Lower leg skin (tissue), 4 donors: Measurements from ENCODE around the gene PITPNM3. TPM values are rescaled to one million over a fixed set of nuclear protein-coding genes. Genes with fewer than 3 reads are reported as not detected.

Source experiments
- DNase-seq, 2 donors: peaks; one replicate each; pipeline ENCODE4 v3.0.0-alpha.2; 2019; ENCODE audit warnings: low spot score in 2 of 2
- H3K4me3 ChIP-seq: fragments of 200-600 bp; sonication (generic); 2 replicates; pipeline ENCODE4 v1.5.1; 2017; ENCODE audit warnings: mild to moderate bottlenecking, low read depth; ENCODE audit not compliant: poor library complexity, severe bottlenecking
- POLR2A ChIP-seq, 2 donors: fragments of 450-650 bp; IDR thresholded peaks; one replicate each; pipeline ENCODE4 v1.6.1; 2016 to 2017; ENCODE audit warnings: antibody characterized with exemption in 2 of 2, mild to moderate bottlenecking in 1 of 2, moderate library complexity in 1 of 2
- WGBS, 2 donors: methylation state at CpG; one replicate each; pipeline ENCODE4 v1.1.5; 2018; 5-methylcytosine and 5-hydroxymethylcytosine counted together
- intact Hi-C: fragments of 100-400 bp; cut with DNase I; formaldehyde crosslinking; loops from one replicate; pipeline ENCODE4 v1.15.0; 2023; ENCODE audit warnings: low total_unique reads
- total RNA-seq, 4 donors: library from RNA; depleted of rRNA; stranded (reverse); fragments of >200 nt; gene quantifications; one replicate each; pipeline ENCODE4 v1.1.0, GENCODE V29; 2016
- TF ChIP-seq, protein P1 (sequence below), 3 donors: fragments of 450-650 bp; IDR thresholded peaks; one replicate each; pipeline ENCODE4 v1.5.1; 2016; ENCODE audit warnings: antibody characterized with exemption in 3 of 3, mild to moderate bottlenecking in 3 of 3, moderate library complexity in 2 of 3

The PITPNM3 gene
- total RNA-seq, 4 donors from 2014 or later, result 11.9 to 19.5 (median 16.3) TPM

DNA sequence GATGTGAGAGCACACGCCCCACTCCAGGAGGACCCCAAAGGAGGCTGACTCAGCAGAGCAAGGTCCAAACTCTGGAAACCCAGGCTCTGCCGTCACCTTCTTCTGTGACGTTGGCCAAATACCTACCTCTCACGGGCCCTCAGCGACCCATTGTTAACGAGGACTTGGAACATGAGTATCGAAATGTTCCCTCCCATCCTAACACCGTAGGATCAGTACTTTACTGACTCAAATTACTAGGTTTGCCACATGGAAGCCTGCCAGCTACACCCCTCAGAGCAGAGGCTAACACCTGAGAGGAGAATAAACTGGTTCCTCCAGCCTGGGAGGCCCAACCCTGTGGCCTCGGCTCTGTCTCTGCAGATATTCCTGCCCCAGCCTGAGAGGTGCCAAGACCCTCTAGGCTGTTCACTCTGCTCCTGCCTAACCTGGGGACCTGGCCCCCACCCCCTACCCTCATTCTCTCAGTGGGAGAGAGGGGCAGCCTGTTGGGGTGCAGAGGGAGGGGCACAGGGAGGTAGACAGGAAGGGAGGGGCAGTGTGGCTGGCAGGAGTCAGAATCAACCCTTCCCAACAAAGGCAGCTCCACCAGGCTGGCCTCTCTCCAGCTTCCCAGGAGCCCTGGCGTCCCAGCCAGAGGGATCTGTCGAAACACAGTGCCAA, 4.4 kb downstream of the PITPNM3 start:
- WGBS, 2 donors, result 34 to 45% methylated on average over 11 of the region's 11 CpGs
- intact Hi-C loops, result no loop called here
- TF ChIP-seq, protein P1, sequence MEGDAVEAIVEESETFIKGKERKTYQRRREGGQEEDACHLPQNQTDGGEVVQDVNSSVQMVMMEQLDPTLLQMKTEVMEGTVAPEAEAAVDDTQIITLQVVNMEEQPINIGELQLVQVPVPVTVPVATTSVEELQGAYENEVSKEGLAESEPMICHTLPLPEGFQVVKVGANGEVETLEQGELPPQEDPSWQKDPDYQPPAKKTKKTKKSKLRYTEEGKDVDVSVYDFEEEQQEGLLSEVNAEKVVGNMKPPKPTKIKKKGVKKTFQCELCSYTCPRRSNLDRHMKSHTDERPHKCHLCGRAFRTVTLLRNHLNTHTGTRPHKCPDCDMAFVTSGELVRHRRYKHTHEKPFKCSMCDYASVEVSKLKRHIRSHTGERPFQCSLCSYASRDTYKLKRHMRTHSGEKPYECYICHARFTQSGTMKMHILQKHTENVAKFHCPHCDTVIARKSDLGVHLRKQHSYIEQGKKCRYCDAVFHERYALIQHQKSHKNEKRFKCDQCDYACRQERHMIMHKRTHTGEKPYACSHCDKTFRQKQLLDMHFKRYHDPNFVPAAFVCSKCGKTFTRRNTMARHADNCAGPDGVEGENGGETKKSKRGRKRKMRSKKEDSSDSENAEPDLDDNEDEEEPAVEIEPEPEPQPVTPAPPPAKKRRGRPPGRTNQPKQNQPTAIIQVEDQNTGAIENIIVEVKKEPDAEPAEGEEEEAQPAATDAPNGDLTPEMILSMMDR (IDR thresholded peaks at IDR 0.05), result no peak
- TF ChIP-seq POLR2A (IDR thresholded peaks at IDR 0.05), result no peak
- H3K4me3 ChIP-seq, result no peak overlapping the region
- DNase-seq, result peak; percentile 61 to 93

DNA sequence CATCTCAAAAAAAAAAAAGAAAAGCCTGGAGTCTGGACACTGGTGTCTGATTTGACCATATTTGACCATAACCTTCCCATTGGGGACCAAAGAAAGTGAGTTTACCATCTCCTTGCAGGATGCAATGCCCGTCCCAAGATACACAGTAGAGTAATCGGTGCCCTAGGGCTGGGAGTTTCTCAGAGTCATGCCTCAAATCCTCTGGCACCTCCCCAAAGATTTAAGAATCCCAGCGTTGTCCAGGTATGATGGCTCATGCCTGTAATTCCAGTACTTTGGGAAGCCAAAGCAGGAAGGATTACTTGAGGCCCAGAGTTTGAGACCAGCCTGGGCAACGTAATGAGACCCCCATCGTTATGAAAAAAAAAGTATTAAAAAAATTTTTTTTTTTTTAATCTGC, 5.0 kb downstream of the PITPNM3 start:
- no peak for TF ChIP-seq POLR2A (IDR thresholded peaks at IDR 0.05)
- TF ChIP-seq, protein P1 (IDR thresholded peaks at IDR 0.05), result no peak
- intact Hi-C loops, result no loop called here
- DNase-seq, result peak in 1 of 2 donors; percentile 60
- no peak overlapping the region for H3K4me3 ChIP-seq
- WGBS, 2 donors, result 39 to 43% methylated on average over 5 of the region's 5 CpGs

DNA sequence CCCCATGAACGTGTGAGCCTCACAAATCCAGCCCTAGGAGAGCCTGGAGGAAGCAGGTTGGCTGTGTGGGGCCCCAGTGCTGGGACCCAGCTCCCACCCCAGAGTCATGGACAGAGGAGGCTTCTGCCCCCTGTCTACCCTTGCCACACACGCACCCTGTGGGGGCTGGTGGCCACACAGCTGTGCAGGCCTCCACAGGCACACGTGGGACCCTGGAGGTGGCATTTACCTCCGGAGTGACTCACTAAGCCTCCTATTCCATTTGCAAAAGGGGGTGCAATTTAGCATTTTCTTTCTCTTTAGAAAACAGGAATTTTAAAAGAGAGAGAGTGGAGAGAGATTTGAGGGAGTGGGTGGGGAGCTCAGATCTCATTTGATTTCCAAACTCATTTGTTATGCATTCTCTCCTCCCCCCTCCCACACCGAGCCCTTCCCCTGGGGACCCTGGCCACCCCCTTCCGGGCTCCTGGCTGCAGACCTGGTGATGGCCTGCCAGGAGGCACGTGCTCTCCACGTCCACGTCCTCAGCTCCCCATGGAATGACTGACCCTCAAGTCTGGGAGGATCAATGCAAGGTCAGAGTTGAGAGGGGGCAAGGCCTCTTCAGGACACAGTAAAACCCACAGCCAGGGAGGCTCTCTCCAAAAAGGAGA, 6.8 kb downstream of the PITPNM3 start:
- TF ChIP-seq, protein P1 (IDR thresholded peaks at IDR 0.05), result no peak
- TF ChIP-seq POLR2A (IDR thresholded peaks at IDR 0.05), result no peak
- no peak overlapping the region for H3K4me3 ChIP-seq
- intact Hi-C loops, result no loop called here
- 32 to 34% methylated on average over 8 to 9 of the region's 9 CpGs for whole genome bisulfite sequencing, 2 donors
- DNase-seq, result no peak

DNA sequence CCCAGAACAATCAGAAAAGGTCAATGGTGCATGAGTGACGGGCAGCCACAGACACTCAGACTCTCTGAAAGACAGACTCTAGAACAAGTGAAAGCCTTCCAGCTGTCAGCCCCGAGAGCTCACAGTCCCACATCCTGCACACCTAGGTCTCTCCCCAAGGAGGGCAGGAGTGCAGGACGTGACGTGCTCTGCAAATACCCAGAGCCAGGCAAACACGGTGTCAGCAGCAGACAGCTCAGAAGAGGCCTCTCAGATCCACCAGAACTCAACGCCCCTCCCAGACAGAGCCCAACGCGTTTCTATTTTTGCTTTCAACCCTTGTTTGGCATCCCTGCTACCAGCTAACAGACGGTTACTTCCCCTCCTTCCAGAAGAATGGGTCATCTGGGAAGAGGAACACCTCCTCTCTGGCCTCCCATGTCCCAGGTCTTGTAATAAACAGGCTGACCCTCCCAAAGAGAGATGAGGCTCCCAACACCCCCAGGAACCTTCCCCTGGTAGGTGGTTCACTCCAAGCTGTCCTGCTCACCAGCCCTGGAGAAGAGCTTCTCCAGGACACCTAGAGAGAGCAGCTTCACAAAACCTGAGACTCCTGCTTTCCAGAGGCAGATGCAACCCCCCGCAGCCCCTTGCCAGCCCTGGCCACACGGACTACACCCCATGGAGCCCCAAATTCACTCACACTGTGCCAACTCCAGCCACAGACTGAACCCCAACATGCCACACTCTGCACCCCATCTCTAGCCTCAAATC, 7.6 kb downstream of the PITPNM3 start:
- 28 to 40% methylated on average over 11 of the region's 11 CpGs for WGBS, 2 donors
- intact Hi-C loops, result no loop called here
- no peak for DNase-seq
- no peak overlapping the region for H3K4me3 ChIP-seq
- TF ChIP-seq, protein P1 (IDR thresholded peaks at IDR 0.05), result no peak
- no peak for TF ChIP-seq POLR2A (IDR thresholded peaks at IDR 0.05)

DNA sequence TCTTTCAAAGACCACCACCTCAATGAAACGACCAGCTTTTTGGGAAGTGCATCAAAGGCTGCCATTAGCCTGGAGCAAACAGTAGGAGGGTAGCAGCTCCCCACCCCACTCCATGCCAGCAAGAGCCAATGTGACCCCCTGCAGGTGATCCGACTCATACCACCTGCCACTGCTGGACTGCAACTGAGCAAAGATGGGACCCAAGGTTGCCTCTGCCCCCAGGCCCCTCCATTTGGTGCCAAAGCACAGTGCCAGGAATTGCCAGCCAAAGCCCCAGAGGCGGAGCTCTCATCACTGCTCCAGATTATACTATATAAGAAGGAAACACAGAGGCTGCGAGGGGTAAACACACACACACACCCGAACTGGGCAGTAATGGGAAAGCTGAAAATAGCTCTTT, 8.3 kb downstream of the PITPNM3 start:
- no peak overlapping the region for H3K4me3 ChIP-seq
- WGBS, 2 donors, result 35 to 54% methylated on average over 5 of the region's 5 CpGs
- no peak for DNase-seq
- TF ChIP-seq, protein P1 (IDR thresholded peaks at IDR 0.05), result no peak
- TF ChIP-seq POLR2A (IDR thresholded peaks at IDR 0.05), result no peak
- intact Hi-C loops, result no loop called here
